Gastroesophageal sphincter (tissue), 3 donors: ENCODE measurements around the gene DCC.

Experiments used
- CTCF ChIP-seq, 4 experiments: fragments of 200-600 bp in 2 of 4; fragments of 450-650 bp in 2 of 4; sonication (generic) in 1 of 4; IDR thresholded peaks; one replicate each; pipeline ENCODE4 v1.5.1; 2017 to 2019; ENCODE audit warnings: antibody characterized with exemption in 4 of 4, mild to moderate bottlenecking in 2 of 4, moderate library complexity in 2 of 4
- POLR2AphosphoS5 ChIP-seq: sonication (generic); formaldehyde crosslinking; IDR thresholded peaks from one replicate; pipeline ENCODE4 v1.6.1; 2017; ENCODE audit warnings: antibody characterized with exemption

- TF ChIP-seq CTCF (IDR thresholded peaks at IDR 0.05) (no peak), POLR2AphosphoS5 (no peak)
Measured at GRCh38 chr18:52617931-52618330, 277.9 kb downstream of the DCC start.
